ENCODE results near the gene ANKRD34A. TPM values are rescaled to one million over a fixed set of nuclear protein-coding genes. Genes with fewer than 3 reads are reported as not detected.

The ANKRD34A gene
- total and polyA plus RNA-seq, 2 of the 13 experiments (the other 11 are each of a cell fraction or from before 2014, with no cell fraction given): 0.05 to 0.07 TPM

DNA sequence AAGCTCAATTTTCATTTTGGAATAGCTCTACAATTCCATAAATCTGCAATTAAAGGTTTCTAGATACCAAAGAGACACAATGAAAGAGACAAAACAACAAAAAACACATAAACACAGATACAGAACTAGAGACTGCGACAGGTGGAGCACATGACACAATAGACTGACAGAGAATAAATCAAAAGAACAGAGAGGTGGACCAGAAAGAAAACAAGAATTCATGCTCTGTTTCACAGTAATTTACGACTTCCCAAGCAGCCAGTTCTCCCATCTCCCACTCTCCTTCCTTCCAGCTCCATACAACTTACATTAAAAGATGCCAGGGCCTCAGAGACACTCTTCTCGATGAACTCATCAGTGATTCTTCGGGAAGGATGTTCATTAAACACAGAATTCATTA lies 22.0 kb downstream of the ANKRD34A start (continued):
- no peak for TF ChIP-seq ZNF350 (CRISPR knock-in tag; IDR thresholded peaks at IDR 0.05; ENCODE audit: borderline replicate concordance, low read depth)
- no peak for TF ChIP-seq TERF1 (CRISPR knock-in tag; IDR thresholded peaks at IDR 0.05)
- no peak for TF ChIP-seq ZSCAN12 (CRISPR knock-in tag; IDR thresholded peaks at IDR 0.05)
- TF ChIP-seq FOXP1 (IDR thresholded peaks at IDR 0.05): no peak
- TF ChIP-seq FOXP1 (CRISPR knock-in tag; IDR thresholded peaks at IDR 0.05): no peak
- TF ChIP-seq TEAD3 (CRISPR knock-in tag; optimal IDR thresholded peaks at IDR 0.05; ENCODE audit: borderline replicate concordance): no peak
- no peak for TF ChIP-seq RCOR2 (CRISPR knock-in tag; IDR thresholded peaks at IDR 0.05)
- no peak for TF ChIP-seq U2AF1 (optimal IDR thresholded peaks at IDR 0.05; ENCODE audit: low read depth, low read length)
- TF ChIP-seq PITX1 (CRISPR knock-in tag; IDR thresholded peaks at IDR 0.05): no peak
- TF ChIP-seq NR1H2 (CRISPR knock-in tag; IDR thresholded peaks at IDR 0.05; ENCODE audit: borderline replicate concordance, low read depth): no peak

GRCh38 chr1:145937436-145937835 lies 26.9 kb downstream of the ANKRD34A start:
- H2AFZ ChIP-seq (ENCODE audit: low read length): no peak overlapping the region

More at GRCh38 chr1:145937436-145937835, 26.9 kb downstream of the ANKRD34A start:
- Histone ChIP-seq H3K79me2 (ENCODE audit: insufficient read depth, low read length) (no peaks in the 10 kb centered on the region), H3K4me1 (ENCODE audit: insufficient read depth, low read length) (no peaks in the 10 kb centered on the region; the same call in 1 of the 2 replicates), H3K9me3 (ENCODE audit: low read length) (no peaks in the 10 kb centered on the region), H4K20me1 (ENCODE audit: insufficient read depth, low read length) (no peaks in the 10 kb centered on the region), H3K36me3 (replicated peaks in 1 of 2; ENCODE audit: control insufficient read depth in 1 of 2, insufficient read depth in 2 of 2, low read length in 2 of 2) (peaks cover 3 to 22% of the 10 kb centered on the region in 2 experiments), H3K4me2 (ENCODE audit: low read depth, low read length) (no peak overlapping the region), H3K9ac (ENCODE audit: insufficient read depth, low read depth, low read length) (no peak overlapping the region), H3K27me3 (ENCODE audit: control insufficient read depth in 1 of 2, insufficient read depth in 2 of 2, low read length in 2 of 2) (no peaks in the 10 kb centered on the region; a peak in 1 of 5 replicates), H3K4me3 (replicated peaks in 1 of 3; ENCODE audit: insufficient read depth in 1 of 3, low read depth in 2 of 3, low read length in 3 of 3) (no peak overlapping the region), H3K27ac (ENCODE audit: extremely low read length, insufficient read depth, low read length) (no peak overlapping the region)
- ATAC-seq (no peak), DNase-seq (ENCODE audit: low spot score) (no peak), FAIRE-seq (no peak)
- WGBS (ENCODE audit: low lambda C conversion rate): 92% methylated on average over 1 of the region's 1 CpG
- no TSS peak for BruUV-seq (replicated peaks)
- intact Hi-C loops (cut with micrococcal nuclease; ENCODE audit: unreplicated experiment) (no loop called here), in situ Hi-C loops (cut with HindIII; ENCODE audit: extremely low pct_ligation_motif_present, low pct_unique_long_range_greater_than_20kb) (no loop called here)
- TF ChIP-seq BORCS8-MEF2B (CRISPR knock-in tag; IDR thresholded peaks at IDR 0.05) (no peak), SRY (CRISPR knock-in tag; IDR thresholded peaks at IDR 0.05) (no peak), ZNF44 (CRISPR knock-in tag; IDR thresholded peaks at IDR 0.05) (no peak), SP4 (CRISPR knock-in tag; IDR thresholded peaks at IDR 0.05) (no peak), ZNF143 (CRISPR knock-in tag; IDR thresholded peaks at IDR 0.05) (no peak), ZNF780A (CRISPR knock-in tag; IDR thresholded peaks at IDR 0.05) (no peak), ZNF549 (CRISPR knock-in tag; IDR thresholded peaks at IDR 0.05) (no peak), ZFX (CRISPR knock-in tag; IDR thresholded peaks at IDR 0.05; ENCODE audit: low read depth) (no peak), ZMAT3 (CRISPR knock-in tag; conservative IDR thresholded peaks at IDR 0.05) (no peak), KDM3A (CRISPR knock-in tag; IDR thresholded peaks at IDR 0.05; ENCODE audit: low read depth) (no peak), ZNF678 (CRISPR knock-in tag; IDR thresholded peaks at IDR 0.05) (no peak), KLF12 (CRISPR knock-in tag; IDR thresholded peaks at IDR 0.05; ENCODE audit: borderline replicate concordance) (no peak), ZNF253 (CRISPR knock-in tag; IDR thresholded peaks at IDR 0.05; ENCODE audit: borderline replicate concordance) (no peak), ZNF33A (CRISPR knock-in tag; IDR thresholded peaks at IDR 0.05; ENCODE audit: borderline replicate concordance) (no peak), NR2F6 (IDR thresholded peaks at IDR 0.05) (no peak), NR2F6 (CRISPR knock-in tag; IDR thresholded peaks at IDR 0.05) (no peak), CREB1 (IDR thresholded peaks at IDR 0.05) (no peak), CREB1 (CRISPR knock-in tag; IDR thresholded peaks at IDR 0.05) (no peak), ZNF234 (CRISPR knock-in tag; conservative IDR thresholded peaks at IDR 0.05) (no peak), ZBTB3 (CRISPR knock-in tag; IDR thresholded peaks at IDR 0.05; ENCODE audit: borderline replicate concordance, low read depth) (no peak)
- CTCF ChIA-PET (ENCODE audit: low intra/inter-chr PET ratio, low total read pairs): no interaction called here
- POLR2A ChIA-PET: interaction anchor here (1.0 kb wide), 1 partner anchor 10 kb away, joined by 8 read pairs; the partner anchor contains the start of gene RBM8A
